ENCODE results near the gene ZXDC. TPM values are rescaled to one million over a fixed set of nuclear protein-coding genes. Genes with fewer than 3 reads are reported as not detected.

Gene ZXDC
- total RNA-seq, 1 donor from 2014 or later, result 45.4 TPM

GRCh38 chr3:126494970-126495230, 19.2 kb upstream of the ZXDC start:
- no peak for ATAC-seq (ENCODE audit: low read depth)
- intact Hi-C loops (cut with micrococcal nuclease), result no loop called here

DNA sequence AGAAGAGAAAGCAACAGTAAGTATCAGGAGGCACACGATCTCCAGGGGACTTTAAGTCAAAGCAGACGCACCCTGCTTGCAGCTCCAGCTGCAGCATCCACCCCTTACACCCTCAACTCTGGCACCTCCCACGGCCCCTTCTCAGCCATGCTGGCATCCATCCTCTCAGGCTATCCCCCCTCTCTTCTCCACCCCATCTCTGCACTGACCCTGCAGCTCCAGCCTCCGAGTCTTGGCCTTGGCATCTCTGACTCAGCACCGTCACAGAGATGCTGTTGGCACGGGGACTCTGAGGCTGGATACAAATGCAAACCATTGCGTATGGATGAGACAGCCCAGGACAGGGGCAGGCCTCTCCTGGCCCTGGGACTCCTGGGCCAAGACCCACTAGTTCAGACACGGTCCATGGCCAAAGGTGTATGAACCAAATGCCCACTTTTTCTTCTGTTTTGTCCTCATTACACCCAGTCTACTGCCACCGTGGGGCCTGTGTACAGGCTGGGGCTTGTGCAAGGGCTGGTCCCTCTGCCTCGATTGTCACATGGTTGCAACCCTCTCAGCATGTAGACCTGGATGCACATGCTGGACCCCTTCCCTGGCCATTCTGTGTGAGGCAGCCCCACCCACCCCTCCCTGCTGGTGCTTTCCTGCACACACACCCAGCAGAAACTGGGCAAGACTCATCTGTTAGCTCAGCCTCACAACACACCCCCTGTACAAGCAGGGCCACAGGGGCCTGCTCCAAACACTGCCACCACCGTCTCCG, 18.7 kb upstream of the ZXDC start:
- ChIA-PET POLR2A (no interaction called here), CTCF (no interaction called here)
- no peaks in the 10 kb centered on the region for H3K27me3 Mint-ChIP-seq
- no peaks in the 10 kb centered on the region for H3K9me3 Mint-ChIP-seq
- DNase-seq (no peak), ATAC-seq (ENCODE audit: low read depth) (no peak)
- no peak overlapping the region for H3K27ac Mint-ChIP-seq
- intact Hi-C loops (cut with micrococcal nuclease), result no loop called here
- TF ChIP-seq, protein P1, sequence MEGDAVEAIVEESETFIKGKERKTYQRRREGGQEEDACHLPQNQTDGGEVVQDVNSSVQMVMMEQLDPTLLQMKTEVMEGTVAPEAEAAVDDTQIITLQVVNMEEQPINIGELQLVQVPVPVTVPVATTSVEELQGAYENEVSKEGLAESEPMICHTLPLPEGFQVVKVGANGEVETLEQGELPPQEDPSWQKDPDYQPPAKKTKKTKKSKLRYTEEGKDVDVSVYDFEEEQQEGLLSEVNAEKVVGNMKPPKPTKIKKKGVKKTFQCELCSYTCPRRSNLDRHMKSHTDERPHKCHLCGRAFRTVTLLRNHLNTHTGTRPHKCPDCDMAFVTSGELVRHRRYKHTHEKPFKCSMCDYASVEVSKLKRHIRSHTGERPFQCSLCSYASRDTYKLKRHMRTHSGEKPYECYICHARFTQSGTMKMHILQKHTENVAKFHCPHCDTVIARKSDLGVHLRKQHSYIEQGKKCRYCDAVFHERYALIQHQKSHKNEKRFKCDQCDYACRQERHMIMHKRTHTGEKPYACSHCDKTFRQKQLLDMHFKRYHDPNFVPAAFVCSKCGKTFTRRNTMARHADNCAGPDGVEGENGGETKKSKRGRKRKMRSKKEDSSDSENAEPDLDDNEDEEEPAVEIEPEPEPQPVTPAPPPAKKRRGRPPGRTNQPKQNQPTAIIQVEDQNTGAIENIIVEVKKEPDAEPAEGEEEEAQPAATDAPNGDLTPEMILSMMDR (IDR thresholded peaks at IDR 0.05), result no peak
- H3K36me3 Mint-ChIP-seq (ENCODE audit: low read depth), result no peaks in the 10 kb centered on the region
- H3K4me1 Mint-ChIP-seq, result peaks cover 2% of the 10 kb centered on the region
- H3K4me3 Mint-ChIP-seq, result no peak overlapping the region

More at GRCh38 chr3:126494970-126495230, 19.2 kb upstream of the ZXDC start:
- TF ChIP-seq, protein P1 (IDR thresholded peaks at IDR 0.05), result no peak
- no peaks in the 10 kb centered on the region for H3K27me3 Mint-ChIP-seq
- ChIA-PET CTCF (no interaction called here), POLR2A (no interaction called here)
- no peak for DNase-seq
- no peak overlapping the region for H3K27ac Mint-ChIP-seq
- no peaks in the 10 kb centered on the region for H3K9me3 Mint-ChIP-seq
- H3K36me3 Mint-ChIP-seq (ENCODE audit: low read depth), result no peaks in the 10 kb centered on the region
- peaks cover 2% of the 10 kb centered on the region for H3K4me1 Mint-ChIP-seq
- no peak overlapping the region for H3K4me3 Mint-ChIP-seq

DNA sequence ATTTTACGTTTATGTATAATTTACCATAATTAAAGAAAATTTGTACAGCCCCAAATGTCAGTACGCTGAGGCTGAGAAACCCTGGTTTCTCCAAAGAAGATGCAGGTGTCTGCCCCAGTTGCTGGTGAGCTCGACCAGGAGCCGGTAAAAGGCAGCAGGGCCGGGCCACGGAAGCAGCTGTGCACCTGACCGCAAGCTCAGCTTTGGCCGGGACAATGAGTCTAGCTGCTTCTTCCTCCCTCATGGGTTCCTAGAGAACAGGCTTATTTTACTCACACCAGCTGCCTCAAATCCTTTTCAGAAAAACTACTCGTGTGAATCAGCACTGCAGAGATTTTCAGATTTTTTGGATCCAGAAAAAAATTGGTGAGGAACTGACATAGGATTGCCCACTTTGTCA, 18.0 kb upstream of the ZXDC start:
- Mint-ChIP-seq H3K9me3 (no peaks in the 10 kb centered on the region), H3K36me3 (ENCODE audit: low read depth) (no peaks in the 10 kb centered on the region), H3K27ac (no peak overlapping the region), H3K27me3 (no peaks in the 10 kb centered on the region), H3K4me3 (no peak overlapping the region), H3K4me1 (peaks cover 2% of the 10 kb centered on the region)
- TF ChIP-seq, protein P1 (IDR thresholded peaks at IDR 0.05), result no peak
- DNase-seq (no peak), ATAC-seq (ENCODE audit: low read depth) (no peak)
- POLR2A ChIA-PET, result no interaction called here
- intact Hi-C loops (cut with micrococcal nuclease), result no loop called here
- CTCF ChIA-PET, result interaction anchor here (0.6 kb wide), 1 partner anchor 185 kb away, joined by 4 read pairs; no protein-coding TSS in a partner anchor

DNA sequence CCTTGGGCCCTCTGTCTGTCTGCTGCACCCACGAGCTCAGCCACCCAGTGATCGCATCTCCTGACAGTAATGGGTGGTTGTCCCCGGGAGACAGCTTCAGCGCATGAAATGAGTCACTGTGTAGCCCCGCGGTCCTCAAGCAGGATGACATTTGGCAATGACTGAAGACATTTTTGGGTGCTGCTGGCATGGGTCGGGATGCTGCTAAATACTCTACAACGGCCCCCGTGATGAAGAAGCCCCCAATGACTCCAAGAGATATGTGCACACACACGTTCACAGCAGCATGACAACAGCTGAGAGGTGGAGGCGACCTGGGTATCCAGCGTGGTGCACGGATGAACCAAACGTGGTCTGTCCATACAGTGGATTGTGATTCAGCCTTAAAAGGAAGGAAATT, 17.4 kb upstream of the ZXDC start:
- peaks cover 2% of the 10 kb centered on the region for H3K4me1 Mint-ChIP-seq
- no peaks in the 10 kb centered on the region for H3K36me3 Mint-ChIP-seq (ENCODE audit: low read depth)
- DNase-seq, result no peak
- no peak overlapping the region for H3K4me3 Mint-ChIP-seq
- ATAC-seq (ENCODE audit: low read depth), result no peak
- TF ChIP-seq, protein P1 (IDR thresholded peaks at IDR 0.05), result no peak
- intact Hi-C loops (cut with micrococcal nuclease), result no loop called here
- H3K27ac Mint-ChIP-seq, result no peak overlapping the region
- ChIA-PET POLR2A (no interaction called here), CTCF (interaction anchor here (0.6 kb wide), 1 partner anchor 186 kb away, joined by 4 read pairs; no protein-coding TSS in a partner anchor)
- no peaks in the 10 kb centered on the region for H3K27me3 Mint-ChIP-seq
- H3K9me3 Mint-ChIP-seq, result no peaks in the 10 kb centered on the region

DNA sequence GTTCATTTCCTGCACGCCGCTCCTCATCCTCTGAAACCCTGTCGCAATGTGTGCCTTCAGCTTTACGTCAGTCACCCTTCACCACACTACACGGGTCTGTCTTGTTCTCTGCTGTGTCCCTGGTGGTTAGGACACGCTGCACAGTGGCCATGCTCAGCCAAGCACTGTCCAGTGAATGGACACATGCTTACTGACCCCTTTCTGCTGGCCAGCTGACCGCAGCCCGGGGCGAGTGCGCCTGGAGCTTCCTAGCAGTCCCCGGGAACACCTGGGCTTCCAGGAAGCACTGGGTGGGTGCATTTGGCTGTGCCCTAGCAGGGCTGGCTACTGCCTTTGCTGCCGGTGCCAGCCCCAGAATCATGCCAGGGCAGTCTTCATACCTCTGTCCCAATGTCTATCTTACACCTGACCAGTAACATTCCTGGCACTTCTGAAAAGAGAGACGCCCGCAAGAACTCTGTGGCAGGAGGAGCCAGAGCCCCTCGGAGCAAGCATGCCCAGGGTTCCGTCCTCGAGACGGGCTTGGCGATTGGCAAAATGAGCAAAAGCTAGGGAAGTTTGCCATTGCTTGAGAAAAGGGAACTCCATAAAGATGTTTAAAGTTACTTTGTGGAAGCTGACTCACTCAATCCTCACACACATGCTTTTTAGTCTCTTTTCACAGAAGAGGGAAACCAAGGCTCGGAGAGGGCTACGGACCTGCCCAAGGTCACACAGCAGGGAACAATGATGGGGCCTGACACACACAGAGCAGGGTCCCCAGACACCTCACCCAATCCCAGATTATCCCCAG, 15.7 kb upstream of the ZXDC start:
- POLR2A ChIA-PET, result no interaction called here
- intact Hi-C loops (cut with micrococcal nuclease), result no loop called here

More for the DNA sequence above, 15.7 kb upstream of the ZXDC start:
- Mint-ChIP-seq H3K27ac (no peak overlapping the region), H3K4me3 (no peak overlapping the region), H3K9me3 (no peaks in the 10 kb centered on the region), H3K27me3 (no peaks in the 10 kb centered on the region), H3K4me1 (peaks cover 5% of the 10 kb centered on the region), H3K36me3 (ENCODE audit: low read depth) (no peaks in the 10 kb centered on the region)
- CTCF ChIA-PET, result no interaction called here
- no peak for DNase-seq
- no peak for ATAC-seq (ENCODE audit: low read depth)
- TF ChIP-seq, protein P1 (IDR thresholded peaks at IDR 0.05), result no peak

Measured in activated B cell treated with CpG ODN at 0.5 μM for 24 hours (primary cell).